NCI-H2029 (cell line): ENCODE results near the gene ZNF280B.
"Not testable (repeated sequence)": the region's sequence is repeated elsewhere in the genome, so short reads cannot be mapped to it uniquely, and the experiment has no call there.

Experiments used
- DNase-seq: peaks from one replicate; lab custom pipeline; 2025; lab: John Stamatoyannopoulos, UW

ZNF280B gene

DNA sequence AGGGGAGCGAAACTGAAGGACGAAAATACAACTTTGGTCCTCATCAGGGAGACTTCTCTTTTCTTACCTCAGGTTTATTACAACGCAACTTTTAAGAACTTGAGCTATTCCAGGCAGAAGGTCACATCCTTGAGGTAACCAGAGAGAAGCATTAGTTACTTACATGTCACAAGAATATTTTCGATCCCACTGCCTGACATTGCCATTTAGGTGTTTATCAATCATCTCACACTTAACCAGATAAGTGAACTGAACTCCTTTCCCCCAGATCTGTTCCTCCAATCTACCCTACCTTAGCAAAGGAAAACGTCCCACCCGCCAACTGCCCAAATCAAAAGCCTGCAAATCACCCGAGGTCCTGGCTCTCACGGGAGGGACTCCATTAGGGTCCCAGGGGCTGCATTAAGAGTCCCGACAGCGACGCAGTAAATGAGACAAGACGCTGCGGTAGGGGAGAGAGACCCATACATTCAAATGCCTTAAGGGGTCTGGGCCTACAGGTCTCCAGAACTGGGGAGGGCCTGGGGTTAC lies 734 bp downstream of the ZNF280B start:
- no peak for DNase-seq

DNA sequence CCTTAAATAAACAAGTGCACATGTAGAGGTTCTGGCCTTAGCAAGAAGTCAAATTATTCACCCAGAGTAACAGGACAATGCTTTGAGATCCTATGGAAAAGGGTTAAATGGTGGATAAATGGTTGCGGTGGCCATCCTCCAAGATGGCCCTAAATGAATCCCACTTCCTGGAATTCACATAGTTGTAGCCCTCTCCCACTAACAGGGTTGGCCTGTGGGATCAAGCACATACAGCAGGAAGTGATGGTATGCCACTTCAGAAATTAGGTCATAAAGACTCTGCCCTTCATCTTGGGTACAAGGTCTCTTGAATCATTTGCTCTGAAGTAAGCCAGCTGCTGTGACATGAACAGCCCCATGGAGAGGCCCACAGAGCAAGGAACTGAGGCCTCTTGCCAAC lies 1.8 kb downstream of the ZNF280B start:
- no peak for DNase-seq

DNA sequence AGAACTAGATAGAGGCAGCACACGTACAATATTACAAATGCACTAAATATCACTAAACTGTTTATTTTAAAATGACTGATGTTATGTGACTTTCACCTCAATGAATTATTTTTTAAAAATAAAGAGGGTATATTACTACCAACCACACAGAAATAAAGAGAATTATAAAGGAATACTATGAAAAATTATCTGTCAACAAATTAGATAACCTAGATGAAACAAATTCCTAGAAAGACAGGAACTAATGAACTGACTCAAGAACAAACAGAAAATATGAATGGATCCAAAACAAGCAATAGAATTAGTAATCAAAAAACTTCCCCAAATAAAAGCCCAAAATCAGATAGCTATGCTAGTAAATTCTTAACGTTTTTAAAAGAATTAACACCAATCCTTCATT lies 10.3 kb downstream of the ZNF280B start:
- DNase-seq: no peak

DNA sequence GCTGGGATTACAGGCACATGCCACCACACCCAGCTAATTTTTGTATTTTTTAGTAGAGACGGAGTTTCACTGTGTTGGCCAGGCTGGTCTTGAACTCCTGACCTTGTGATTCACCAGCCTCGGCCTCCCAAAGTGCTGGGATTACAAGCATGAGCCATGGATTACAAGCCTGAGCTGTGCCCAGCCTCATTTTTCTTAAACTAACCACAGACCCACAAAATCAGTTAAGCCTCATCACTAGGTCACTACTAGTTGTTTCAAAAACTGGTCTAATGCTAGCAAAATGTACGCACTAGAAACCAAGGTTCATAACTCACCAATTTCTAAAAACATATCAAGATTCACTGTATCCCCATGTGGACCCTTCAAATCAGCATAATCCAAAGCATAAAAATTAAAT lies 17.0 kb downstream of the ZNF280B start:
- DNase-seq: not testable (repeated sequence)

DNA sequence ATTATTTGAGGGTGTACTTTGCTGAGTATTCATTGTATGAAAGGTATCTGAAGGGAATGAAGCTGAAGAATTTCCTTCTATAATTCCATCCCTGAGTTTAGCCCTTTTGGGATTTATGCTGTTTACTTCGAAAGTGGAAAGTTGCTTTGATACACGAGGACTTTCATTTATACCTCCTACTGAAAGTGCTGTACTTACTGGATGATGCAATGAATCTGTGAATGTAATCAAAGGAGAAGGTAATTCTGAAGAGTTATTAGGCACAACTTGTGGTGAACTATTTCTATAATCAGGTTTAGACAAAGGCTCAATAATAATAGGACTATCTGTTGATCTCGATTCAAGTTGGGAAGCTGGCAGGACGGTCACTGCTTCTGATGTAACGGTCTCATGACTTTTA lies 19.8 kb downstream of the ZNF280B start:
- DNase-seq: no peak

DNA sequence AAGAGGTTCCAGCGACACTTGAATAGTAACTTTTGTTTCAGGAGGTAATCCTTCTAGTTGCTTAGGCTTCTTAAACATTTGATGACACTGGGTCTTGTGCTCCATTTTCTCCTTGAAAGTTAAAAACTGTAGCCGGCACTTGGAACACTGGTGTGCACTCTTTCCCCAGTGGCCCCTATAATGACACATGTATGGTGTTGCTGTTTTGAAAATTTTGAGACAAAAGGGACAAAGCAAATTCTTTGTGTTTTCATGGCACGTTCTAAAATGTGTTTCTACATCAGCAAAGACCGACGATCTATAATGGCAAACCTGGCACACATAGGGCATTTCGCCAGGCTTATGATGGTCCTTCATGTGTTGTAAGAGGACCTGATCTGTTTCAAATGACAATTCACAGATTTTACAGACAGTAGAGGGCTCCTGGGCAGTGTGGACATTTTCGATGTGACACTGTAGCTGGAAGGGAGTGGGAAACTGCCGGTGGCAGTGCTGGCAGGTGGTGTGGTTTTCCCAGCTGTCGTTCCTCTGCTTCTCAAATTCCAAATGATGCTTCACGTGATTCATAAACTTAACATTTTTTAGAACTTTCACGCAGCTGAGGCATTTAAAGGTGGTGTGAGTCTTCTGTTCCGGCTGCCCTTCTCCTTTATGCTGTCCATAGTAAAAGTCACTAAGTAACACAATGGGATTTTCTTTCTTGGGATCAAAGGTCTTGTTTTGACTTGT lies 20.5 kb downstream of the ZNF280B start:
- no peak for DNase-seq

DNA sequence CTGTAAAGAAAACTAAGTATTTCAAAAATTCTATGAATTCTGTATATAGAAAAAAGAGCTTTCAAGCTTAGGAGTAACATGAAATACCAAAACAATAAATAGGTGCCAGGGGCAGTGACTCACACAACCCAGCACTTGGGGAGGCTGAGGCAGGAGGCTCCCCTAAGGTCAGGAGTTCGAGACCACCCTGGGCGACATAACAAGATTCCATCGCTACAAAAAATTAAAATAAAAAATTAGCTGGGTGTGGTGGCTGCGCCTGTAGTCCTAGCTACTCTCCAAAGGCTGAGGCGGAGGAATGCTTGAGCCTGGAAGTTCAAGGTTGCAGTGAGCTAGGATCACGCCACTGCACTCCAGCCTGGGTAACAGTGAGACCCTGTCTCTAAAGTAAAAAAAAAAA lies 21.5 kb downstream of the ZNF280B start:
- no peak for DNase-seq

DNA sequence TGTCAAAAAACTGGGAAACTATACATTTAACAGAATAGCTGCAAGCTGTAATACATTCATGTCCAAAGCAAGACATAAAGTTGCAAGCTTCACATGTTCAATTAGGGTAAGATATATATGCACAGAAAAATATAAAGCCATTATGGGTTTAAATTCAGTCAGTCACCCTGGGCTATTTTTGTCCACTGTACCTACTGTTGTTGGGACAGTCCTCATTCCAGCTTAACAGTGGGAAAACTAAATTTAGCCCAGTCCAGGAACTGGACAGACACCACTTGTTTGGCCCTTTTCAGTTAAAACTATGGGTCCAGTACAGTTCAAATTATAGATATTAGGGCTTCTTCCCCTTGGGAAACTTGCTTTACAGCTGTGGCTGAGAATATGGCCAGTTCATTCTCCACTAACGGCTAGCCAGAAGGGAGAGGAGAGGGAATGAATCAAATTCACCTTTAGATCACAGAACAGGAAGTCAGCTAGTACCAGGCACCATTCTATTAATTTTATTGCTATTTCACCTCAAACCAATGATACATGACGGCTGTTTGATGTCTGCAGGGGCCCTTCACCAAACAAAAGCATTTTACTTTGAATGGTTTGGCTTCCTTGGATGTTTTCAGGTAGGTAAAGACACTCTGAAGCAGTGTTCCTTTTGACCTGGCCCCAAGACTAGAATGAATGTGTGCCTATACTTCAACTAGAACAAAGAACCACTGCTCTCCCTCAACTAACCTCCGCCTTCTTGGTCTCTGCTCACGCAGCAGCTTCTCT lies 22.2 kb downstream of the ZNF280B start:
- no peak for DNase-seq

DNA sequence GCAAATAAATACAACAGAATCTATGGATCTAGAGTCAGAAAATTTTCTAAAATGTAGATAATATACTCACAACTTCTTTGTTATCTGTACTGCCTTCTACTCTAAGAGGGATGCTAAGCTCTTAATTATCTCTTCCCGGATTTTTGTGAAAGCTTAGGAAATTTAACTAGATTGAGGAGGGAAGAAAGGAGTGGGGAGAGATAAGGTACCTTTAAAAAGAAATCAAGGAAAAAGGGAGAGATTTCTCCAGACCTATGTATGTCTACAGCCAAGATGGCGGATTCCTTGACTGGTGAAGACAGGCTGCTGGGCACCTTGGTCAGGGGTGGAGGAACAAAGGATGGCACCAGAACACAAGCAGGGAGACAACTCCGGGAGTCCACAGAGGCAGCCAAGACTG lies 23.0 kb downstream of the ZNF280B start:
- DNase-seq: no peak

DNA sequence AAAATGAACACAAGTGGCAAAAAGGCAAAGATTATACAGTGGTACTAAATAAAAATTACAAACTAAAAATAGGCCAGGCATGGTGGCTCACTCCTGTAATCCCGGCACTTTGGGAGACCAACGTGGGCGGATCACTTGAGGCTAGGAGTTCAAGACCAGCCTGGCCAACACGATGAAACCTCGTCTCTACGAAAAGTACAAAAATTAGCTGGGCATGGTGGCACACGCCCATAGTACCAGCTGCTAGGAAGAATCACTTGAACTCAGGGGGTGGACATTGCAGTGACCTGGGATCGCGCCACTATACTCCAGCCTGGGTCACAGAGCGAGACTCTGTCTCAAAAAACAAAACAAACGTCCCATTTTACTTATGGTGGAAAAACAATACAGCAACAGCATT lies 24.5 kb downstream of the ZNF280B start:
- no peak for DNase-seq

DNA sequence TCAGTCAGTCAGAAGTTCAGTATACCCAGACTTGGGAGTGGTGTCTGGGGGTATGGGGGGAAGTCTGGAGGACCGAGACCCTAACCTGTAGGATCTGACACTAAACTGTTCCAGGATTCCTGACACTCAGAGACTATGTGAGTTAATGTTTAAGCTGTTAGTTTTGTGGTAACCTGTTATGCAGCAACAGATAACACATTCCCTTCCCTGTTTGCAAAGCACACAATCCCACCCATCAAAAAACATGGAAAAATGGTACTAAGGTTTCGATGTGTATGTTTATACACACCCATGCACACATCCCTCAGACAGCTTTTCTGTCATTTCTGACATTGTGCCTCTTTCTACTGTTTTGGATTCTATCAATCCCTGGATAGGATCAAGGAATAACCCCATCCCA lies 27.6 kb downstream of the ZNF280B start:
- no peak for DNase-seq

DNA sequence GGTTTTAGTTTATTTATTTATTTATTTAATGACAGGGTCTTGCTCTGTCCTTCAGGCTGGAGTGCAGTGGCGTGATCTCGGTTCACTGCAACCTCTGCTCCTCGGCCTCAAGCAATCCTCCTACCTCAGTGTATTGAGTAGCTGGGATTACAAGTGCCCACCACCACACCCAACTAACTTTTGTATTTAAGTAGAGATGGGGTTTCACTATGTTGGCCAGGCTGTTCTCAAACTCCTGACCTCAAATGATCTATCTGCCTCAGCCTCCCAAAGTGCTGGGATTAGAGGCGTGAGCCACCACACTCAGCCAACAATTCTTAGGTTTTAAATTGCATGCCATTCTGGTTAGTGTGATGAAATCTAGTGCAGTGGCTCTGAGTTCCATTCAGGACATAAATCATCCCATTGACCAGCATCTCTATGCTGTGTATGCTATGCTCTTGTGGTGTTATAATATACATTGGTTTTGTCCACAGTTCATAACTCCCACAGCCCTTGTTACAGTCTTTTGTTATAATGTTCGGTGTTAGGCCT lies 28.5 kb downstream of the ZNF280B start:
- no peak for DNase-seq

DNA sequence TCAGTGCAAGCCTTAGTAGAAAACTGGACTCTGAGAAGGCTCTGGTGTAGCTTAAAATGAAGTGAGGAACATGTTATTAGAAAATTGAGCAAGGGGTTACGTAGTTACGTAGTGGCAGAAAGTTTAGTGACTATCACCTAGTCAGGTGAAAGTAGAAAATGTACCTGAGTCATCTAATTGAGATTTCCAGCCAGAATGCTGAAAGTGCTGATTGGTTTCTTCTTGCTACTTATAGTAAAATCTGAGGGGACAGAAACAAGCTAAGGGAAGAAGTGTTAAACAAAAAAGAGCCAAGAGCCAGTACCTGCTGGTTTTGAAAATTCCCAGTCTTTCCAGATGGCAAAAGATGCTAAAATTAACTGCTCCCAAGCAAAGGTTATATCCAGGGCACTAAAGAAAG lies 29.4 kb downstream of the ZNF280B start:
- DNase-seq: no peak

DNA sequence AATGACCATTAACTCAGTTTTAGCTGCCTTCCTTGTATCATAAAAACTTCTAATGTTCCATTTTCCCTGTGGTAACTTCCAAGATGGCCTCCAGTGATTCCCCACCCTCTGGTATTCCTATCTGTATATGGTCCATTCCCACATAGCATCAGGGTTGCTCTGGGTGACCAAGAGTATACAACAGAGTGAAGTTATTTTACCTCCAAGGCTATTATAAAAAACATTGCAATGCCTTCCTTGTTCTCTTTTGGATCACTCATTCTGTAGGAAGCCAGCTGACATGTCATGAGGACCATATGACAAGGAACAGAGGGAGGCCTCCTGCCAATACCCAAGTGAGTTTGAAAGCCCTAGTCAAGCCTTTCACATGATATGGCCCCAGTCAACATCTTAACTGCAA lies 30.1 kb downstream of the ZNF280B start:
- DNase-seq: no peak

DNA sequence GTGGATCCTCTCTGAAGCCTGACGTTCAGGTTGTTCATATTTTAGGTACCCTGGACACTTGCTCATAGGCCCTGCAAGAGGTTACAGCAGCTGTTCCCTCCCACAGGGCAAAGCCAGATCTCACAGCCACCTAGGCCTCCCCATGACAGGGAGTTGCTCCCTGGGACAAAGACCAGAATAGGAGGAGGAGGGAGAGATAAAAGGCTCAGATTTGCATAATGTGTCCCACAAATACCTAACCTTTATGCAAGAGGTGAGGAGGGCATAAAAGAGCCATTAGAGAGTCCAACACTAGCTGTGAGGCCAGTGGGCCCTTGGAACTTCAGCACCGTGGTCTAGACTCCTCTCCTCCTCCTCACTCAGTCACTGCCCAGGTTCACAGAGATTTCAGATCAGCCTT lies 33.8 kb downstream of the ZNF280B start:
- no peak for DNase-seq

DNA sequence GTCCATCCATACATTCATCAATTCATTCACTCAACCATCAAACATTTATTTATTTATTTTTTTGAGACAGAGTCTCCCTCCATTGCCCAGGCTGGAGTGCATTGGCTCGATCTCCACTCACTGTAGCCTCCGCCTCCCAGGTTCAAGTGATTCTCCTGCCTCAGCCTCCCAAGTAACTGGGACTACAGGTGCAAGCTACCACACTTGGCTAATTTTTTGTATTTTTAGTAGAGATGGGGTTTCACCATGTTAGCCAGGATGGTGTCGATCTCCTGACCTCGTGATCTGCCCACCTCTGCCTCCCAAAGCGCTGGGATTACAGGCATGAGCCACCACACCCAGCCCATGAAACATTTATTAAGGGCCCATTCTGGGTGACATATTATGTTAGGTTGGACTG lies 37.4 kb downstream of the ZNF280B start:
- not testable (repeated sequence) for DNase-seq

DNA sequence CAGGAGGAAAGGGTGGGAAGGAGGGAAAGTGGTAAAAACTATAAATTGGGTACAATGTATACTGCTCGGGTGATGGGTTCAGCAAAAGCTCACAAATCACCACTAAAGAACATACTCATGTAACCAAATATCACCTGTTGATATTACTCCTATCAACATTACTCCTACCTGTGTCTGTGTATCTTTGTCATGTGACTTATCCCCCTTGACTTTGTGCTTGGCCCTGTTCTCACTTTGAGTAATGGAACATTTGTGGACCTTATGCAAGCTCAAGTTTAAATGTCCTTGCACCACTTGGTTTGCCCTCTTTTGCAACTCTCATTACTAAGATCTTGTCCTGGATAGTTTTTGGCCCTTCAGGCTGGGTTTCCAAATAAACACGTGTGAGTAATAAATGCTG lies 39.0 kb downstream of the ZNF280B start:
- no peak for DNase-seq

DNA sequence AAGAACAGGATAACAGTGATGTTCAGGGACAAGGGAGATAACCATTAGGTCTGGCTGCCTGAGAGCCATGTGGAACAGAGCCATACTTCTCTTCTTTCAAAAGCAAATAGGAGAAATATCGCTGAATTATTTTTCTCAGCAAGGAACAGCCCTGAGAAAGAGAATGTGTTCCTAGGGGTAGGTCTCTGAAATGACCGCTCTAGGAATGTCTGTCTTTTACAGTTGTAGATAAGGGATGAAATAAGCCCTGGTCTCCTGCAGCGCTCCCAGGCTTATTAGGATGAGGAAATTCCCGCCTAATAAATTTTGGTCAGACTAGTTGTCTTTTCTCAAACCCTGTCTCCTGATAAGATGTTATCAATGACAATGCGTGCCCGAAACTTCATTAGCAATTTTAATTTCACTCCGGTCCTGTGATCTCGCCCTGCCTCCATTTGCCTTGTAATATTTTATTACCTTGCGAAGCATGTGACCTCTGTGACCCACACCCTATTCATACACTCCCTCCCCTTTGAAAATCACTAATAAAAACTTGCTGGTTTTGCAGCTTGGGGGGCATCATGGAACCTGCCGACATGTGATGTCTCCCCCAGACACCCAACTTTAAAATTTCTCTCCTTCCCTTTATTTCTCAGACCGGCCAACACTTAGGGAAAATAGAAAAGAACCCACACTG lies 39.6 kb downstream of the ZNF280B start:
- not testable (repeated sequence) for DNase-seq

DNA sequence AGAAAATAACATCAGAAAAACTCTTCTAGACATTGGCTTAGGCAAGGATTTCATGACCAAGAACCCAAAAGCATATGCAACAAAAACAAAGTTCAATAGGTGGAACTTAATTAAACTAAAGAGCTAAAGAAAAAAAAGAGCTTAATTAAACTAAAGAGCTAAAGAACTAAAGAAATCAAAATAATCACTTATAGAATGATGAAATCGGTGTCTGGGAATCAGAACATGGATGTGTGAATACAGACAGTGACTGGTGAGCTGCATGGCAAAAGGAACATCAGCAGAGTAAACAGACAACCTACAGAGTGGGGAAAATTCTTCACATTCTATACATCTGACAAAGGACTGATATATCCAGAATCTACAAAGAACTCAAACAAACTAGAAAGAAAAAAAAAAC lies 41.4 kb downstream of the ZNF280B start:
- no peak for DNase-seq

DNA sequence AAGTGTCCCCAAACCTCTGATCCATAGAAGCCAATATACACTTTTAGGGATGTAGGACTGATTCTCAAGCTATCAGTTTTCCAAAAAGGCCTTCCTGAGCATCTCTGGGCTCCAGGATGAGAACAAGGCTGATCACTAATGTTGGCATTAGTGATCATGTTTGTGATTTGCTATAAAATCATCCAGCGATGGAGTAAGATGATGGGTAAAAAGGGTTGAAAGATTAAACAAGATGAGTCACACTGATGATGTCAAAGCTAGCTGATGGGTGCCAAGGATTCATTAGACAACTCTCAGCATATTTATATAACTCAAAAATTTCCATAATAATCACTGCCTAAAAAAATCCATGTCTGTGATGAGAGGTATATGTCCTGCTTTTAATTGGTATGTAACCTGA lies 42.8 kb downstream of the ZNF280B start:
- no peak for DNase-seq

DNA sequence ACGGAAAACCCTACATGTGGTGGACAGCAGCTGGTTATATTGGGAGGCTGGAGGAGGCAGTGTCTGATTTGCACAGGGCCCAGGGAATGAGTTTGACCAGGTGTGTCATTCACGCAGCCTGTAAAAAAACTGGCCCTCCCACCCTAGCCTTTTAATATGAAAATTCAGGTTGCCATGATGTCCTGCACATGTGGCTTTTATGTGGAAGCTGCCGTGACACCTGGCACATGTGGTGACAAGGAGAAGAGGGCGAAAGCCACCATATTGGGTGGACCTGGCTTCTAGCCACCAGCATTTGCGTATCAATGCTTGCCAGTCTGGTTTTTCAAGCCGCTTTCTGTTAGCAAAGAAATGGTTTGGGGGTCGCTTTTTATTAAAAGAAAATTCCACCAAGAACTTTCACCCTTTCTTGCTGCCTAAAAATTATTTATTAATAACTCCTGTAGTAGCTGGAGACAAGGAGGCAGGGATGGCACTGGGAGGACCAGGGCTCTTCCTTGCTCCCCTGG lies 43.4 kb downstream of the ZNF280B start:
- no peak for DNase-seq

DNA sequence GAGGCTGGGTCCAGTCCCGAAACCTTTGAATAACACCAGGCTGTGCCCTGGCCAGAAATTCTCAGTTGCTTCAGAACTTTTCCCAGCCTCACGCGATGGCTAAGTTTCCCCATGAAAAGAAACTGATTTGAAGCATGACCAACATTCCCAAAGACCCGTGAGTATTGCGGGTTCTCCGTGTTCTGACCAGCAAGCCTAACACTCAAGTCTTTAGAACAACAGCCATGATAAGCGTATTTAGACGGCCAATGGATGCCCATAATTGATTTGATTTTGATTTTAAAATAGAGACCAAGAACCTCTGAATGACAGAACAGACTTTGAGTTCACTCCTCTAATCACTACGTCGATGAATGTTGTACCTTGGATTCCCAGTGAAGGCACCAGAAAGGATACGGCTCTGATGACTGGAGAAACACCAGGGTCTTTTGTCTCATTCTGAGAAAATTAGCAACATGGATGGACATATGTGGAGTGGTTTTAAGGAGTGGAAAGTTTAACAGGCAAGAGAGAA lies 43.9 kb downstream of the ZNF280B start:
- no peak for DNase-seq
